SH-SY5Y (cell line): ENCODE data around the gene GDF15.

Source experiments
- GATA2 ChIP-seq: IDR thresholded peaks from 2 replicates; pipeline ENCODE4 v1.6.1; 2011; ENCODE audit warnings: mild to moderate bottlenecking, low read depth, low read length
- GATA3 ChIP-seq: IDR thresholded peaks from 2 replicates; pipeline ENCODE4 v1.6.1; 2011; ENCODE audit warnings: low read depth, mild to moderate bottlenecking, low read length, moderate library complexity

GRCh38 chr19:18379803-18380747 lies 5.9 kb upstream of the GDF15 start:
- TF ChIP-seq GATA3 (no peak), GATA2 (no peak)
